ENCODE results near the gene FPR3. TPM values are rescaled to one million over a fixed set of nuclear protein-coding genes. Genes with fewer than 3 reads are reported as not detected.

The FPR3 gene
- total RNA-seq, 1 experiment from 2014 or later = not detected

- no peak overlapping the region for H3K4ac ChIP-seq (ENCODE audit: low read depth, low read length)
- H3K36me3 Mint-ChIP-seq (ENCODE audit: insufficient read depth in 1 of 3, low read depth in 3 of 3) = peaks cover 6 to 28% (median 6%) of the 10 kb centered on the region in 3 experiments; a peak in 5 of 7 replicates
- no CpG with 5 or more reads among the region's 2 CpGs for WGBS (ENCODE audit: extremely low coverage, insufficient read length, low lambda C conversion rate)
- H3K9ac ChIP-seq (ENCODE audit: extremely low read depth, insufficient read length, low read length) = no peak overlapping the region
- no peak overlapping the region for H3K4me2 ChIP-seq (ENCODE audit: insufficient read depth, insufficient read length, low read length)
- H3K27me3 ChIP-seq (ENCODE audit: insufficient read depth, low read length) = no peaks in the 10 kb centered on the region
- no peak overlapping the region for H3K18ac ChIP-seq (ENCODE audit: insufficient read length, low read depth, low read length)
- H3K9me3 Mint-ChIP-seq = peaks cover 84 to 85% of the 10 kb centered on the region in 2 experiments
- H3K4me1 ChIP-seq (ENCODE audit: insufficient read depth, low read length) = no peaks in the 10 kb centered on the region
- no peak overlapping the region for H2BK120ac ChIP-seq (ENCODE audit: low read depth, low read length, poor library complexity, severe bottlenecking)
- H4K91ac ChIP-seq (ENCODE audit: insufficient read length, low read depth, low read length) = no peak overlapping the region
- peaks cover 4% of the 10 kb centered on the region; the same call in 1 of the 2 replicates for H3K27me3 Mint-ChIP-seq (ENCODE audit: low read depth)
- no peaks in the 10 kb centered on the region for H3K4me1 Mint-ChIP-seq
- TF ChIP-seq CTCF (conservative IDR thresholded peaks at IDR 0.05) = no peak; the same call in 2 of the 3 replicates
- no peak overlapping the region for H3T11ph ChIP-seq (ENCODE audit: low read length)
- no peak overlapping the region for H3K27ac ChIP-seq (ENCODE audit: insufficient read length, low read depth, low read length)
- H4K8ac ChIP-seq (replicated peaks; ENCODE audit: insufficient read length, low read depth, low read length) = no peak overlapping the region
- no peak overlapping the region for H3K27ac Mint-ChIP-seq
- H3K79me2 ChIP-seq (ENCODE audit: insufficient read depth, low read length) = no peaks in the 10 kb centered on the region
- no peak overlapping the region for H3K56ac ChIP-seq (ENCODE audit: insufficient read length, low read depth, low read length)
- no peak overlapping the region for H3K23ac ChIP-seq (ENCODE audit: insufficient read length, low read depth, low read length)
- DNase-seq = no peak
- no peak overlapping the region for H2AFZ ChIP-seq (ENCODE audit: low read length)
- H3K14ac ChIP-seq (ENCODE audit: insufficient read depth, low read length) = no peak overlapping the region
- no peak overlapping the region for H3K4me3 Mint-ChIP-seq
- no peaks in the 10 kb centered on the region for H3K23me2 ChIP-seq (ENCODE audit: insufficient read length, low read depth, low read length, poor library complexity, severe bottlenecking)
- no peaks in the 10 kb centered on the region for H4K20me1 ChIP-seq (ENCODE audit: control insufficient read depth, insufficient read depth, insufficient read length)
- H3K9me3 ChIP-seq (ENCODE audit: control insufficient read depth, low read depth, low read length) = peaks cover 31% of the 10 kb centered on the region
- no peak overlapping the region for H2BK15ac ChIP-seq (ENCODE audit: low read depth, low read length)
- no peak overlapping the region for H2BK12ac ChIP-seq (ENCODE audit: insufficient read length, low read depth, low read length)
- no peaks in the 10 kb centered on the region for H3K79me1 ChIP-seq (ENCODE audit: insufficient read depth, low read depth, low read length, poor library complexity, severe bottlenecking)
- H2AK5ac ChIP-seq (ENCODE audit: insufficient read length, low read length) = no peak overlapping the region
- H2BK5ac ChIP-seq (ENCODE audit: insufficient read length, low read length) = no peak overlapping the region
- no peak overlapping the region for H2BK20ac ChIP-seq (ENCODE audit: low read depth, low read length, poor library complexity, severe bottlenecking)
- H4K5ac ChIP-seq (ENCODE audit: insufficient read length, low read depth, low read length) = no peak overlapping the region
These were observed 35.3 kb downstream of the FPR3 start for GRCh38 chr19:51830274-51830673.

All from H9 (cell line).